ENCODE data around the gene DHX16. TPM values are rescaled to one million over a fixed set of nuclear protein-coding genes. Genes with fewer than 3 reads are reported as not detected.
A peak's percentile ranks its signal among the peaks of the same experiment; 100 is the strongest.
"Not testable (repeated sequence)": the region's sequence is repeated elsewhere in the genome, so short reads cannot be mapped to it uniquely, and the experiment has no call there.

The DHX16 gene
- total RNA-seq, 4 donors from 2014 or later: 25.8 to 36.2 (median 31.4) TPM

GRCh38 chr6:30719356-30719755 lies 46.5 kb upstream of the DHX16 start:
- TF ChIP-seq CTCF (IDR thresholded peaks at IDR 0.05): no peak
- no peak for TF ChIP-seq EP300 (IDR thresholded peaks at IDR 0.05)
- no peak for TF ChIP-seq POLR2A (IDR thresholded peaks at IDR 0.05)
- TF ChIP-seq POLR2AphosphoS5 (IDR thresholded peaks at IDR 0.05): no peak
- peaks cover 0 to 25% of the 10 kb centered on the region in 2 donors for H3K36me3 ChIP-seq
- H3K27ac ChIP-seq: peak overlapping the region; percentile 68 to 99 (median 96)
- H3K4me1 ChIP-seq: peaks cover 2 to 61% (median 33%) of the 10 kb centered on the region in 3 donors
- ATAC-seq: no peak
- WGBS, 2 donors (ENCODE audit: low coverage in 1 of 2): 20 to 25% methylated on average over 7 to 8 of the region's 8 CpGs
- H3K27me3 ChIP-seq: no peaks in the 10 kb centered on the region
- peak overlapping the region; percentile 91 to 94 for H3K4me3 ChIP-seq
- no peaks in the 10 kb centered on the region for H3K9me3 ChIP-seq

- Histone ChIP-seq H3K4me1 (peaks cover 2 to 48% (median 33%) of the 10 kb centered on the region in 3 donors), H3K36me3 (peaks cover 0 to 25% of the 10 kb centered on the region in 2 donors), H3K27ac (peak overlapping the region; percentile 64 to 94 (median 88)), H3K4me3 (peak overlapping the region; percentile 19 to 68)
- not testable (repeated sequence) for H3K27me3 ChIP-seq, ATAC-seq, H3K9me3 ChIP-seq
- WGBS, 2 donors (ENCODE audit: low coverage in 1 of 2): 71 to 73% methylated on average over 26 of the region's 37 CpGs
Measured at GRCh38 chr6:30717845-30718720, 45.3 kb upstream of the DHX16 start.

GRCh38 chr6:30717129-30717844 lies 44.5 kb upstream of the DHX16 start, which contains the start of gene MDC1:
TSS of gene MDC1 (minus strand) at chr6:30717281. CDS start at chr6:30715175, 2,106 bp downstream.
- Histone ChIP-seq H3K27ac (peak within 1 kb of the TSS; percentile 78 to 98 (median 93)), H3K9me3 (no peaks in the 10 kb centered on the region), H3K36me3 (peaks cover 0 to 27% of the 10 kb centered on the region in 2 donors), H3K4me3 (peak within 1 kb of the TSS; percentile 45 to 68), H3K4me1 (peaks cover 2 to 41% (median 26%) of the 10 kb centered on the region in 3 donors), H3K27me3 (no peaks in the 10 kb centered on the region)
- TF ChIP-seq POLR2AphosphoS5 (IDR thresholded peaks at IDR 0.05) (peak; percentile 96), POLR2A (IDR thresholded peaks at IDR 0.05) (peak; percentile 34 to 38), EP300 (IDR thresholded peaks at IDR 0.05) (no peak), CTCF (IDR thresholded peaks at IDR 0.05) (peak in 3 of 4 experiments; percentile 37 to 62 (median 60))
- peak; percentile 88 for ATAC-seq
- WGBS, 2 donors (ENCODE audit: low coverage in 1 of 2): 0% methylated on average over 3 to 4 of the region's 48 CpGs

- H3K27ac ChIP-seq: peak overlapping the region; percentile 78 to 98 (median 93)
- 4 to 8% methylated on average over 3 to 8 of the region's 8 CpGs for WGBS, 2 donors (ENCODE audit: low coverage in 1 of 2)
- no peaks in the 10 kb centered on the region for H3K9me3 ChIP-seq
- peaks cover 0 to 36% (median 21%) of the 10 kb centered on the region in 3 donors for H3K4me1 ChIP-seq
- H3K36me3 ChIP-seq: peaks cover 0 to 31% of the 10 kb centered on the region in 2 donors
- no peak for ATAC-seq
- TF ChIP-seq EP300 (IDR thresholded peaks at IDR 0.05): no peak
- TF ChIP-seq POLR2AphosphoS5 (IDR thresholded peaks at IDR 0.05): no peak
- no peak for TF ChIP-seq CTCF (IDR thresholded peaks at IDR 0.05)
- no peak for TF ChIP-seq POLR2A (IDR thresholded peaks at IDR 0.05)
- no peaks in the 10 kb centered on the region for H3K27me3 ChIP-seq
- peak overlapping the region; percentile 45 to 68 for H3K4me3 ChIP-seq
Measured at GRCh38 chr6:30716879-30717128, 44.0 kb upstream of the DHX16 start.

GRCh38 chr6:30714263-30714662 lies 41.5 kb upstream of the DHX16 start:
- TF ChIP-seq POLR2AphosphoS5 (IDR thresholded peaks at IDR 0.05): no peak
- no peak for TF ChIP-seq EP300 (IDR thresholded peaks at IDR 0.05)
- no peak for TF ChIP-seq POLR2A (IDR thresholded peaks at IDR 0.05)
- no peak for TF ChIP-seq CTCF (IDR thresholded peaks at IDR 0.05)
- no peak for ATAC-seq
- Histone ChIP-seq H3K27ac (no peak overlapping the region), H3K9me3 (no peaks in the 10 kb centered on the region), H3K36me3 (peaks cover 0 to 57% of the 10 kb centered on the region in 2 donors), H3K4me1 (peaks cover 0 to 27% (median 16%) of the 10 kb centered on the region in 3 donors), H3K27me3 (no peaks in the 10 kb centered on the region), H3K4me3 (no peak overlapping the region)
- WGBS, 2 donors (ENCODE audit: low coverage in 1 of 2): 88 to 100% methylated on average over 1 of the region's 1 CpG

All from gastroesophageal sphincter (tissue), 4 donors.